Measurements from ENCODE around the gene TMEM87B. TPM values are rescaled to one million over a fixed set of nuclear protein-coding genes. Genes with fewer than 3 reads are reported as not detected.

The TMEM87B gene
- total RNA-seq, 1 experiment from 2014 or later, result 10.5 TPM

DNA sequence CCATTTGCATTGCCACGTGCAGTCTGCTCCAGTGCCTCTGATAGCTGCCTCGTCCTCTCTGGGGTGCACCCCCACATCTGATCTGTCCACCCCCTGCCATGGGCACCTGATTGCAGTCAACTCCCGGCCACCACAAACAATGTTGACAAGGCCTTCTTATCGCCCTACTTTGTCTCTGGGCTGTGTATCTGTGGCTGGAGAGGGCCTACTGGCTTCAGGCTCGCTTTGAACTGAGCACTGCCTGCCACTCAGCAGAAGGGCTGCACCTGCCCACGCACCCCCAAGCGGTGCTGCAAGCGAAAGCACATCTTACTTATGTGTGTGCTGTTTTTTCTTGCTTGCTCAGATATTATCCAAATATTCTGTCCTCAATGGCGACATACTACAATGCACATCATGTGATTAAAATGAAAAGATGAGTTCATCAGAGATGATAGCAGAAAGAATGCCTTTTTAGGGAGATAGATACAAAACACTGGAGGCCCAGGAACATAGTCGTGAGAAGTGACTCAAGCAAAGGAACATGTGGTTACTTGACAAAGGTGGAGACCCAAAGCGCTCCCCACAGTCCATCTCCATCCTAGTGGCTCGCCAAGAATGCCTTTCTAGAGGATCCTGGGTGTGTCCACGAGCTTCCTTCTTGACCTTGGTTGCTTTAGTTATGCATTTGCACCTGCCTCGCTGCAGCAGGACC is 111.9 kb downstream of the TMEM87B start:
- Histone ChIP-seq H2AK5ac (ENCODE audit: insufficient read length, low read length) (no peak overlapping the region), H3K27me3 (ENCODE audit: insufficient read depth, low read length) (no peaks in the 10 kb centered on the region), H3K56ac (ENCODE audit: insufficient read length, low read depth, low read length) (no peak overlapping the region), H2BK120ac (ENCODE audit: low read depth, low read length, poor library complexity, severe bottlenecking) (no peak overlapping the region), H3K4me2 (ENCODE audit: insufficient read depth, insufficient read length, low read length) (no peak overlapping the region), H3K27ac (ENCODE audit: insufficient read length, low read depth, low read length) (no peak overlapping the region), H3K79me1 (ENCODE audit: insufficient read depth, low read depth, low read length, poor library complexity, severe bottlenecking) (no peaks in the 10 kb centered on the region), H2BK12ac (ENCODE audit: insufficient read length, low read depth, low read length) (no peak overlapping the region), H3K9ac (ENCODE audit: extremely low read depth, insufficient read length, low read length) (no peak overlapping the region), H3K18ac (ENCODE audit: insufficient read length, low read depth, low read length) (no peak overlapping the region), H3K14ac (ENCODE audit: insufficient read depth, low read length) (no peak overlapping the region), H3K23me2 (ENCODE audit: insufficient read length, low read depth, low read length, poor library complexity, severe bottlenecking) (no peaks in the 10 kb centered on the region), H2BK15ac (ENCODE audit: low read depth, low read length) (no peak overlapping the region), H4K91ac (ENCODE audit: insufficient read length, low read depth, low read length) (no peak overlapping the region), H4K20me1 (ENCODE audit: control insufficient read depth, insufficient read depth, insufficient read length) (no peaks in the 10 kb centered on the region), H3K4ac (ENCODE audit: low read depth, low read length) (no peak overlapping the region), H3K23ac (ENCODE audit: insufficient read length, low read depth, low read length) (no peak overlapping the region), H3T11ph (ENCODE audit: low read length) (no peak overlapping the region), H3K4me1 (ENCODE audit: insufficient read depth, low read length) (no peaks in the 10 kb centered on the region), H2BK20ac (ENCODE audit: low read depth, low read length, poor library complexity, severe bottlenecking) (no peak overlapping the region), H3K9me3 (ENCODE audit: control insufficient read depth, low read depth, low read length) (no peaks in the 10 kb centered on the region), H3K79me2 (ENCODE audit: insufficient read depth, low read length) (no peaks in the 10 kb centered on the region), H2AFZ (ENCODE audit: low read length) (no peak overlapping the region), H2BK5ac (ENCODE audit: insufficient read length, low read length) (no peak overlapping the region), H4K8ac (replicated peaks; ENCODE audit: insufficient read length, low read depth, low read length) (no peak overlapping the region), H4K5ac (ENCODE audit: insufficient read length, low read depth, low read length) (no peak overlapping the region)
- no peak for DNase-seq
- H3K27ac Mint-ChIP-seq, result no peak overlapping the region
- H3K4me1 Mint-ChIP-seq, result peaks cover 2 to 7% of the 10 kb centered on the region in 2 experiments; a peak in 1 of 4 replicates
- H3K36me3 Mint-ChIP-seq (ENCODE audit: insufficient read depth in 1 of 3, low read depth in 3 of 3), result no peaks in the 10 kb centered on the region
- peaks cover 1% of the 10 kb centered on the region for H3K27me3 Mint-ChIP-seq (ENCODE audit: low read depth)
- WGBS (ENCODE audit: extremely low coverage, insufficient read length, low lambda C conversion rate), result no CpG with 5 or more reads among the region's 14 CpGs
- no peaks in the 10 kb centered on the region for H3K9me3 Mint-ChIP-seq
- no peak for TF ChIP-seq CTCF (conservative IDR thresholded peaks at IDR 0.05)
- H3K4me3 Mint-ChIP-seq, result no peak overlapping the region
